SK-N-MC (cell line): ENCODE results near the gene TMEM273.

Experiments used
- EZH2 ChIP-seq: fragments of 200-600 bp; sonication (generic); IDR thresholded peaks from one replicate; pipeline ENCODE4 v1.6.1; 2017; ENCODE audit warnings: antibody characterized with exemption
- FOXP2 ChIP-seq: optimal IDR thresholded peaks from 2 replicates; pipeline ENCODE3; 2011; ENCODE audit warnings: mild to moderate bottlenecking, moderate library complexity; ENCODE audit not compliant: insufficient read depth; ENCODE audit errors: extremely low read length, control extremely low read depth
- POLR2AphosphoS5 ChIP-seq: IDR thresholded peaks from 2 replicates; pipeline ENCODE4 v1.6.1; 2012; ENCODE audit warnings: mild to moderate bottlenecking, low read depth, low read length, borderline replicate concordance

DNA sequence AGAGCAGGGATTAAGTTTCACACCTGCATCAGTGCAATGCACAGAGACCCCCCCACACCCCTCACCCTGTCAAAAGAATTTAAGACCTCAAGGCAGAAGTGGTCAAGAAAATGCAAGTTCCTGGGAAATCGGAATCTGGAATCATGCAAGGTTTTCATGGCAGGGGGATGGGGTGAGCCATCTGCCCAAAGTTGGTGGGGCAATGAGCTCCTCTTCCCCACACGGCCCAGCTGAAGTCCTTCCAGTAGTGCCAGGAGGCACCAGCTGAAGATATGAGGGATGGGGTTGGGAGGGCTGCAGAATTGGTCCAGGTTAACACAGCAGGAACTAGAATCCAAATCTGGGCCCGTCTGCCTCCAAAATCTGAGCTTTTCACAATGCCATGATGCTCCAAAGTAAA, 25.0 kb upstream of the TMEM273 start:
- TF ChIP-seq POLR2AphosphoS5 (no peak), EZH2 (no peak), FOXP2 (no peak)
